Measurements from ENCODE around the gene KCNJ12.

Gene KCNJ12

DNA sequence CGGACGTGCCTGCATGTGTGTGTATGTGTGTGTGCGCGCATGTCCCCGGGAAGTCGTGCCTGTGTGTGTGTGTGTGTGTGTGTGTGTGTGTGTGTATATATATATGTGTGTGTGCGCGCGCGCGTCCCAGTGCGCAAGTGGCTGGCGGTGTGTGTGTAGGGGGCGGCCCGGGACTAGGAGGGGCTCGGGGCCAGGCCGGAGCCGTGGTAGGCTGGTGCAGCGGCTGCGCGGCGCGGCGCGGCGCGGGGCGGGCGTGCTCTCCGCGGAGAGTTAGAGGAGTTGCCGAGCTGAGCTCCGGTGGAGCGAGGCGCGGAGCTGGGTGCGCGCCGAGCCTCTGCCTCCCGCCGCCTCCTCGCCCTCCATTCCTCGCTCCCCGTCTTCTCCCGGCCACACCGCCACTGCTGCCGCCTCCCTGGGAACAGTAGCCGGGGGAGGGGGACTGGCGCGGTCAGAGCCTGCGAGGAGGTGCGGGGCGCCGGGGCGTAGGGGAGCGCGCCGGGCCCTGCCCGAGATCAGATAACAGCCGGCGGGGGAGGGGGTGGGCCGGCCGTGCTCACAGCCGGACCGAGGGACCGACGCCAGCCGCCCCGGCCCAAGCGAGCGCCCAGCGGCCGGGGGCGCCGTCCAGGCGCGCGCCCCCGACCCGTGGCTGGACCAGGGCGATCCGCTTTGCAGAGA, at the start of gene KCNJ12:
TSS of gene KCNJ12 (plus strand) at position 277 of the 678 bp plus-strand sequence. CDS start 38,986 bp downstream, outside the sequence.
- H3K4me1 ChIP-seq (ENCODE audit: control insufficient read depth, insufficient read depth, low read length), result peaks cover 3% of the 10 kb centered on the region; the same call in 1 of the 2 replicates
- H3K36me3 ChIP-seq (ENCODE audit: control insufficient read depth in 2 of 2, insufficient read depth in 1 of 2, low read length in 2 of 2), result no peaks in the 10 kb centered on the region
- no peaks in the 10 kb centered on the region for H3K9me3 ChIP-seq (ENCODE audit: control insufficient read depth, insufficient read depth, low read depth, low read length)
- CTCF ChIA-PET, result interaction anchor here (0.6 kb wide), 1 partner anchor 383 kb away, joined by 5 read pairs; no protein-coding TSS in a partner anchor
- POLR2A ChIA-PET, result interaction anchor here (0.8 to 1.2 kb wide), 2 partner anchors 91 to 333 kb away, joined by 3 read pairs; partner anchors contain the start of gene USP22
- H3K4me3 ChIP-seq (ENCODE audit: low read depth, low read length), result peak within 1 kb of the TSS; percentile 12
- H3K27ac ChIP-seq (ENCODE audit: extremely low read depth, low read depth, low read length), result peak within 1 kb of the TSS; percentile 41; the same call in 1 of the 2 replicates
- no peak for TF ChIP-seq ZFP3 (tag by site-specific recombination; IDR thresholded peaks at IDR 0.05; ENCODE audit: low read depth)
- no peak for TF ChIP-seq ZNF248 (tag by site-specific recombination; IDR thresholded peaks at IDR 0.05)
- TF ChIP-seq ZFHX2 (tag by site-specific recombination; conservative IDR thresholded peaks at IDR 0.05), result peak; percentile 38; the same call in 1 of the 2 replicates
- TF ChIP-seq ZNF335 (tag by site-specific recombination; conservative IDR thresholded peaks at IDR 0.05), result 0 out of 2 replicates have a peak, but pooled peaks have one; percentile 32
- TF ChIP-seq, protein P1, sequence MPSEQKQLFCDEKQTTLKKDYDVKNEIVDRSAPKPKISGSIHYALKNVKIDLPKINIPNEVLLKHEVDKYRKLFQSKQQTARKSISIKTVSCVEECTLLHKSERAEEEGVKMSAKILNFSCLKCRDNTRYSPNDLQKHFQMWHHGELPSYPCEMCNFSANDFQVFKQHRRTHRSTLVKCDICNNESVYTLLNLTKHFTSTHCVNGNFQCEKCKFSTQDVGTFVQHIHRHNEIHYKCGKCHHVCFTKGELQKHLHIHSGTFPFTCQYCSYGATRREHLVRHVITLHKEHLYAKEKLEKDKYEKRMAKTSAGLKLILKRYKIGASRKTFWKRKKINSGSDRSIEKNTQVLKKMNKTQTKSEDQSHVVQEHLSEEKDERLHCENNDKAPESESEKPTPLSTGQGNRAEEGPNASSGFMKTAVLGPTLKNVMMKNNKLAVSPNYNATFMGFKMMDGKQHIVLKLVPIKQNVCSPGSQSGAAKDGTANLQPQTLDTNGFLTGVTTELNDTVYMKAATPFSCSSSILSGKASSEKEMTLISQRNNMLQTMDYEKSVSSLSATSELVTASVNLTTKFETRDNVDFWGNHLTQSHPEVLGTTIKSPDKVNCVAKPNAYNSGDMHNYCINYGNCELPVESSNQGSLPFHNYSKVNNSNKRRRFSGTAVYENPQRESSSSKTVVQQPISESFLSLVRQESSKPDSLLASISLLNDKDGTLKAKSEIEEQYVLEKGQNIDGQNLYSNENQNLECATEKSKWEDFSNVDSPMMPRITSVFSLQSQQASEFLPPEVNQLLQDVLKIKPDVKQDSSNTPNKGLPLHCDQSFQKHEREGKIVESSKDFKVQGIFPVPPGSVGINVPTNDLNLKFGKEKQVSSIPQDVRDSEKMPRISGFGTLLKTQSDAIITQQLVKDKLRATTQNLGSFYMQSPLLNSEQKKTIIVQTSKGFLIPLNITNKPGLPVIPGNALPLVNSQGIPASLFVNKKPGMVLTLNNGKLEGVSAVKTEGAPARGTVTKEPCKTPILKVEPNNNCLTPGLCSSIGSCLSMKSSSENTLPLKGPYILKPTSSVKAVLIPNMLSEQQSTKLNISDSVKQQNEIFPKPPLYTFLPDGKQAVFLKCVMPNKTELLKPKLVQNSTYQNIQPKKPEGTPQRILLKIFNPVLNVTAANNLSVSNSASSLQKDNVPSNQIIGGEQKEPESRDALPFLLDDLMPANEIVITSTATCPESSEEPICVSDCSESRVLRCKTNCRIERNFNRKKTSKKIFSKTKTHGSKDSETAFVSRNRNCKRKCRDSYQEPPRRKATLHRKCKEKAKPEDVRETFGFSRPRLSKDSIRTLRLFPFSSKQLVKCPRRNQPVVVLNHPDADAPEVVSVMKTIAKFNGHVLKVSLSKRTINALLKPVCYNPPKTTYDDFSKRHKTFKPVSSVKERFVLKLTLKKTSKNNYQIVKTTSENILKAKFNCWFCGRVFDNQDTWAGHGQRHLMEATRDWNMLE (tag by site-specific recombination; conservative IDR thresholded peaks at IDR 0.05; ENCODE audit: low read depth), result no peak
- TF ChIP-seq ZNF664 (tag by site-specific recombination; IDR thresholded peaks at IDR 0.05), result no peak
- no peak for TF ChIP-seq KLF9 (tag by site-specific recombination; IDR thresholded peaks at IDR 0.05; ENCODE audit: low read depth)
- no peak for TF ChIP-seq ZNF529 (tag by site-specific recombination; IDR thresholded peaks at IDR 0.05; ENCODE audit: insufficient replicate concordance)
- TF ChIP-seq ZBTB1 (tag by site-specific recombination; IDR thresholded peaks at IDR 0.05), result no peak
- no peak for TF ChIP-seq ZNF621 (tag by site-specific recombination; IDR thresholded peaks at IDR 0.05)
- no peak for TF ChIP-seq BCL11A (tag by site-specific recombination; IDR thresholded peaks at IDR 0.05; ENCODE audit: low read depth)
- 0 out of 2 replicates have a peak, but pooled peaks have one; percentile 8 for TF ChIP-seq EGR2 (tag by site-specific recombination; IDR thresholded peaks at IDR 0.05; ENCODE audit: low read depth)
- TF ChIP-seq, protein P2, sequence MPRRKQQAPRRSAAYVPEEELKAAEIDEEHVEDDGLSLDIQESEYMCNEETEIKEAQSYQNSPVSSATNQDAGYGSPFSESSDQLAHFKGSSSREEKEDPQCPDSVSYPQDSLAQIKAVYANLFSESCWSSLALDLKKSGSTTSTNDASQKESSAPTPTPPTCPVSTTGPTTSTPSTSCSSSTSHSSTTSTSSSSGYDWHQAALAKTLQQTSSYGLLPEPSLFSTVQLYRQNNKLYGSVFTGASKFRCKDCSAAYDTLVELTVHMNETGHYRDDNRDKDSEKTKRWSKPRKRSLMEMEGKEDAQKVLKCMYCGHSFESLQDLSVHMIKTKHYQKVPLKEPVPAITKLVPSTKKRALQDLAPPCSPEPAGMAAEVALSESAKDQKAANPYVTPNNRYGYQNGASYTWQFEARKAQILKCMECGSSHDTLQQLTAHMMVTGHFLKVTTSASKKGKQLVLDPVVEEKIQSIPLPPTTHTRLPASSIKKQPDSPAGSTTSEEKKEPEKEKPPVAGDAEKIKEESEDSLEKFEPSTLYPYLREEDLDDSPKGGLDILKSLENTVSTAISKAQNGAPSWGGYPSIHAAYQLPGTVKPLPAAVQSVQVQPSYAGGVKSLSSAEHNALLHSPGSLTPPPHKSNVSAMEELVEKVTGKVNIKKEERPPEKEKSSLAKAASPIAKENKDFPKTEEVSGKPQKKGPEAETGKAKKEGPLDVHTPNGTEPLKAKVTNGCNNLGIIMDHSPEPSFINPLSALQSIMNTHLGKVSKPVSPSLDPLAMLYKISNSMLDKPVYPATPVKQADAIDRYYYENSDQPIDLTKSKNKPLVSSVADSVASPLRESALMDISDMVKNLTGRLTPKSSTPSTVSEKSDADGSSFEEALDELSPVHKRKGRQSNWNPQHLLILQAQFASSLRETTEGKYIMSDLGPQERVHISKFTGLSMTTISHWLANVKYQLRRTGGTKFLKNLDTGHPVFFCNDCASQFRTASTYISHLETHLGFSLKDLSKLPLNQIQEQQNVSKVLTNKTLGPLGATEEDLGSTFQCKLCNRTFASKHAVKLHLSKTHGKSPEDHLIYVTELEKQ (tag by site-specific recombination; IDR thresholded peaks at IDR 0.05; ENCODE audit: borderline replicate concordance), result no peak
- TF ChIP-seq ZNF2 (tag by site-specific recombination; IDR thresholded peaks at IDR 0.05), result 0 out of 2 replicates have a peak, but pooled peaks have one; percentile 32
- TF ChIP-seq ZNF23 (tag by site-specific recombination; IDR thresholded peaks at IDR 0.05; ENCODE audit: borderline replicate concordance), result no peak
- TF ChIP-seq ZNF274 (IDR thresholded peaks at IDR 0.05; ENCODE audit: low read length), result no peak
- TF ChIP-seq ZNF274 (tag by site-specific recombination; IDR thresholded peaks at IDR 0.05; ENCODE audit: borderline replicate concordance), result no peak
- no peak for TF ChIP-seq ZNF394 (tag by site-specific recombination; IDR thresholded peaks at IDR 0.05; ENCODE audit: borderline replicate concordance)
- no peak for TF ChIP-seq GLI4 (tag by site-specific recombination; IDR thresholded peaks at IDR 0.05)
- no peak for TF ChIP-seq ZNF302 (tag by site-specific recombination; IDR thresholded peaks at IDR 0.05; ENCODE audit: low read depth)
- TF ChIP-seq HOXD13 (CRISPR knock-in tag; IDR thresholded peaks at IDR 0.05; ENCODE audit: borderline replicate concordance), result no peak
- no peak for TF ChIP-seq ZNF544 (tag by site-specific recombination; IDR thresholded peaks at IDR 0.05)
- TF ChIP-seq, protein P3, sequence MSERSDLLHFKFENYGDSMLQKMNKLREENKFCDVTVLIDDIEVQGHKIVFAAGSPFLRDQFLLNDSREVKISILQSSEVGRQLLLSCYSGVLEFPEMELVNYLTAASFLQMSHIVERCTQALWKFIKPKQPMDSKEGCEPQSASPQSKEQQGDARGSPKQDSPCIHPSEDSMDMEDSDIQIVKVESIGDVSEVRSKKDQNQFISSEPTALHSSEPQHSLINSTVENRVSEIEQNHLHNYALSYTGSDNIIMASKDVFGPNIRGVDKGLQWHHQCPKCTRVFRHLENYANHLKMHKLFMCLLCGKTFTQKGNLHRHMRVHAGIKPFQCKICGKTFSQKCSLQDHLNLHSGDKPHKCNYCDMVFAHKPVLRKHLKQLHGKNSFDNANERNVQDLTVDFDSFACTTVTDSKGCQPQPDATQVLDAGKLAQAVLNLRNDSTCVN (tag by site-specific recombination; optimal IDR thresholded peaks at IDR 0.05), result peak; percentile 64
- no peak for TF ChIP-seq KLF1 (tag by site-specific recombination; IDR thresholded peaks at IDR 0.05)
- TF ChIP-seq, protein P4, sequence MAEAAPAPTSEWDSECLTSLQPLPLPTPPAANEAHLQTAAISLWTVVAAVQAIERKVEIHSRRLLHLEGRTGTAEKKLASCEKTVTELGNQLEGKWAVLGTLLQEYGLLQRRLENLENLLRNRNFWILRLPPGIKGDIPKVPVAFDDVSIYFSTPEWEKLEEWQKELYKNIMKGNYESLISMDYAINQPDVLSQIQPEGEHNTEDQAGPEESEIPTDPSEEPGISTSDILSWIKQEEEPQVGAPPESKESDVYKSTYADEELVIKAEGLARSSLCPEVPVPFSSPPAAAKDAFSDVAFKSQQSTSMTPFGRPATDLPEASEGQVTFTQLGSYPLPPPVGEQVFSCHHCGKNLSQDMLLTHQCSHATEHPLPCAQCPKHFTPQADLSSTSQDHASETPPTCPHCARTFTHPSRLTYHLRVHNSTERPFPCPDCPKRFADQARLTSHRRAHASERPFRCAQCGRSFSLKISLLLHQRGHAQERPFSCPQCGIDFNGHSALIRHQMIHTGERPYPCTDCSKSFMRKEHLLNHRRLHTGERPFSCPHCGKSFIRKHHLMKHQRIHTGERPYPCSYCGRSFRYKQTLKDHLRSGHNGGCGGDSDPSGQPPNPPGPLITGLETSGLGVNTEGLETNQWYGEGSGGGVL (tag by site-specific recombination; IDR thresholded peaks at IDR 0.05), result 0 out of 2 replicates have a peak, but pooled peaks have one; percentile 10
- TF ChIP-seq YY2 (tag by site-specific recombination; IDR thresholded peaks at IDR 0.05), result no peak
